ENCODE data around the gene FICD.
"Not testable (repeated sequence)": the region's sequence is repeated elsewhere in the genome, so short reads cannot be mapped to it uniquely, and the experiment has no call there.

Gene FICD

GRCh38 chr12:108538616-108539195 is 23.6 kb downstream of the FICD start:
- no peak for DNase-seq

- no peak for DNase-seq
These were observed 27.2 kb downstream of the FICD start for GRCh38 chr12:108542320-108542719.

GRCh38 chr12:108543652-108544051 is 28.6 kb downstream of the FICD start:
- DNase-seq, result no peak

- DNase-seq, result no peak
These were observed 32.6 kb downstream of the FICD start for GRCh38 chr12:108547686-108548085.

GRCh38 chr12:108548954-108549521 is 34.0 kb downstream of the FICD start:
- DNase-seq, result no peak

- no peak for DNase-seq
These were observed 36.5 kb downstream of the FICD start for GRCh38 chr12:108551535-108551934.

GRCh38 chr12:108553799-108554198 is 38.7 kb downstream of the FICD start:
- DNase-seq, result no peak

- DNase-seq, result not testable (repeated sequence)
These were observed 40.3 kb downstream of the FICD start for GRCh38 chr12:108555383-108555782.

GRCh38 chr12:108559007-108559655 is 44.1 kb downstream of the FICD start:
- DNase-seq, result no peak

- DNase-seq, result no peak
These were observed 44.7 kb downstream of the FICD start for GRCh38 chr12:108559748-108560147.

- DNase-seq, result no peak
These were observed 45.2 kb downstream of the FICD start for GRCh38 chr12:108560321-108560721.

GRCh38 chr12:108560752-108561719 is 46.0 kb downstream of the FICD start, which contains the start of gene SART3:
SART3 (minus strand) TSS chr12:108561173; CDS start chr12:108561154, 19 bp downstream.
- DNase-seq, result peak; percentile 78

GRCh38 chr12:108561852-108562347 is 46.8 kb downstream of the FICD start:
- no peak for DNase-seq

GRCh38 chr12:108562348-108563135 is 47.5 kb downstream of the FICD start, which contains the start of gene ISCU:
ISCU (plus strand) TSS chr12:108562596; CDS start chr12:108562623, 27 bp downstream.
- DNase-seq, result peak; percentile 97

- peak; percentile 88 for DNase-seq
These were observed 48.2 kb downstream of the FICD start for GRCh38 chr12:108563136-108563803.

- no peak for DNase-seq
These were observed 48.7 kb downstream of the FICD start for GRCh38 chr12:108563804-108564151.

GRCh38 chr12:108564724-108565123 is 49.6 kb downstream of the FICD start:
- no peak for DNase-seq

GRCh38 chr12:108565146-108565545 is 50.1 kb downstream of the FICD start:
- DNase-seq, result no peak

GRCh38 chr12:108565976-108566375 is 50.9 kb downstream of the FICD start:
- peak; percentile 52 for DNase-seq

- DNase-seq, result no peak
These were observed 51.4 kb downstream of the FICD start for GRCh38 chr12:108566452-108566851.

Measured in CD4-positive, alpha-beta T cell treated with Interferon gamma for 1 hour (primary cell).